Epithelial cell of alveolus of lung (primary cell): Measurements from ENCODE around the gene KIAA0930. TPM values are rescaled to one million over a fixed set of nuclear protein-coding genes. Genes with fewer than 3 reads are reported as not detected.

Experiments used
- total RNA-seq: library from RNA; depleted of rRNA; stranded (reverse); fragments of >200 nt; gene quantifications from 2 replicates; pipeline ENCODE4 v1.2.1, GENCODE V29; 2015

KIAA0930 gene
- total RNA-seq, result 25.2 and 29.3 TPM in 2 replicates

GRCh38 chr22:45240810-45241631 is at the start of gene KIAA0930:
KIAA0930 (minus strand) TSS chr22:45240894; CDS start chr22:45240703, 191 bp downstream.

GRCh38 chr22:45284705-45285262 is 44.1 kb upstream of the KIAA0930 start, which contains the start of gene UPK3A:
UPK3A (plus strand) TSS chr22:45284949; CDS start chr22:45285014, 65 bp downstream.

GRCh38 chr22:45163451-45164269 is 77.0 kb downstream of the KIAA0930 start, which contains the start of gene NUP50:
NUP50 (plus strand) TSS chr22:45163925; CDS start chr22:45168178, 4,253 bp downstream.

Other genes with a start within 250 kb of the KIAA0930 start
- gene PHF21B, start 230.9 kb downstream of the KIAA0930 start, total RNA-seq, result not detected in 2 replicates
- 47.6 and 76.9 TPM in 2 replicates for gene NUP50, start 77.0 kb downstream of the KIAA0930 start, total RNA-seq
- not detected in 2 replicates for gene UPK3A, start 44.1 kb upstream of the KIAA0930 start, total RNA-seq
- 10.0 and 12.2 TPM in 2 replicates for gene FAM118A, start 69.0 kb upstream of the KIAA0930 start, total RNA-seq
- gene SMC1B, start 172.7 kb upstream of the KIAA0930 start, total RNA-seq, result not detected in 2 replicates
- 0.91 and 1.4 TPM in 2 replicates for gene RIBC2, start 172.8 kb upstream of the KIAA0930 start, total RNA-seq